Measurements from ENCODE around the gene CCL4. TPM values are rescaled to one million over a fixed set of nuclear protein-coding genes. Genes with fewer than 3 reads are reported as not detected.
"Not testable (repeated sequence)": the region's sequence is repeated elsewhere in the genome, so short reads cannot be mapped to it uniquely, and the experiment has no call there.

CCL4 gene
- polyA plus RNA-seq, 10 donors: 0.48 to 16.8 (median 3.3) TPM

DNA sequence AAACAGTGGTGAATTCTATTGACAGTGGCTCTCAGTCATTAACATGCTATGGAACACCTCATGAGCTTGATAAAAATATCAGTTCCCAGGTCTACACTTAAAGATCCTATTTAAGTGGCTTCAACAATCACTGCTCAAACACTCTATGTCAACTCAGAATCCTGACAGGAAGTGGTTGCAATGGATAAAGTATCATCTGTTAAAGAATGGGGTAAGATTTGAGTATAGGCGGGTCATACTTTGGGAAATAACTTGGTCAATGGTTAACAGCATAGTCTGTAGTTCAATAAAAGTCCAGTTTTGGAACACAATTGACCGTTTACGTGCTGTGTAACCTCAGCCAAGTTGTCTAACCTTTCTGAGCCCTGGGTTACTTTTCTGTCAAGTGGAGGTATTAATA is 16.2 kb upstream of the CCL4 start:
- not testable (repeated sequence) for DNase-seq

DNA sequence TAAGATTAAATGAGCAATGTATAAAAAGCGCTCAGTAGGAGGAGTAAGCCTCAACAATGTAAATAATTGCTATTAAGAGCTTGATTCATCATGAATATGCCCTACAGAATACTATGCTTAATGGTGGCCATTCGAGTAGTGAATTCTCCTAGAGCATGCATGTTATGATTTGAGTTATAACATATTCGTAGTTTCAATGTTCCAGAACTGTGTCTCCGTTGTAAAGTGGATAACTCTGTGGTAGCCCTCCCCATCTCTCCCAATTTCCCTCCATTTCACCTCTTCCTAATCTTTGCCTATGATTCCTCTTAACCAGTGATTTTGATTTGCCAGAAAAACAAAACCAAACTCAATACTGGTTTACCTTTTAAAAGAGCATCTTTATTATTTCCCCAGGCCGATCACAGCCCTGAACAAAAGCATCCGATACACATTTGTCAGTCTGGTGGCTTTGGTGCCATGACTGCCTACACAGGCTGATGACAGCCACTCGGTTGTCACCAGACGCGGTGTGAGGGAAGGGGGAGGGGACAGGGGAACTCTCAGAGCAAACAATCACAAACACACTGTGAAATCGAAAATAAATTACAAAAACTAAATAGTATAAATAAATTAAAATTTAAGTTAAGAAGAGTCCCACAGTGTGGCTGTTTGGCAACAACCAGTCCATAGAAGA is 15.6 kb upstream of the CCL4 start:
- not testable (repeated sequence) for DNase-seq

DNA sequence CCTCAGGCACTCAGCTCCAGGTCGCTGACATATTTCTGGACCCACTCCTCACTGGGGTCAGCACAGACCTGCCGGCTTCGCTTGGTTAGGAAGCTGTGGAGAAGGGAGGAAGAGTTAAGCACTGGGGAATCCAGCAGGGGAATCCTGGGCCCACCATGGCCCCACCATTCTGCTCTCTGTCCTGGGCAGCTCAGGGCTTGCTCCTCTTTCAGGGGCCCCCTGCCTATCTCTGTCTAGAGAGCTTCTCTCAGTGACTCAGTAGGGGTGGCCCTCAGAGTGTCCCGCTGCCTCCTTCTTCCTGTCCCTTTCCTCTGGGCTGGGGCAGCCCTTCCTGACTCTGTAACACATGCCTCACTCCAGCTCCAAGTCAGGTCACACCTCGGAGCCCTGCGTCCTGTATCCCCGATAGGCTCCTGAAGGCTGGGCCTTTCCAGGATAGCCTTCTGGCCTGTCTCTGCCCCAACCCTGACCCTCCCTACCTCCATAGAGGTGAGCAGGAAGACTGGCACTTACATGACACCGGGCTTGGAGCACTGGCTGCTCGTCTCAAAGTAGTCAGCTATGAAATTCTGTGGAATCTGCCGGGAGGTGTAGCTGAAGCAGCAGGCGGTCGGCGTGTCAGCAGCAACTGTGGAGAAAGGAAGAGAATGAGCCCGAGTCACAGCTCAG is 14.8 kb upstream of the CCL4 start:
- no peak for DNase-seq

DNA sequence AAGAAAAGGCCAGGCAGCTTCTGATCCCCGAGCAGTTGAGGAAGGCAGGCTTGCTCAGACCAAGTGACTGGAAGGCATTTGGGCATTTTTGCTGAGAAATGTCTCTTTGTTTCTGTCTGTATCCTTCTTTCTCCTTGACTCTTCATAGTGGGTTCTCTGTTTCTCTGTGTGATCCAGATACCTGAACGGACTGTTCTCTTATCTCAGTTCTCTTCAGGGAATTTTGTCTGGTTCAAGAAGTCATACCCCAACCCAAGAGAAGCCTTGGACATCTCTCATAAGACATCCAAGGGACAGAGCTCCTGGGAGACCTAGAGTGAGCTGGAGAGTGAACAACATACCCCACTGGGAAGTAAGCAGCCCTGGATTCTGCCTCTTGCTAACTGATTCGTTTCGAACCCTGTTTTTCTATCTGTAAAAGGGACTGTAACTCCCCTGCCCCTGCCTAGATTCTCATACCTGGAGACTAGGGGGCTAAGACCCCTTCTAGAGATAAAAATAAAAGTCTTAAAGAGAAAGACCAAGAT is 14.2 kb upstream of the CCL4 start:
- DNase-seq: no peak

DNA sequence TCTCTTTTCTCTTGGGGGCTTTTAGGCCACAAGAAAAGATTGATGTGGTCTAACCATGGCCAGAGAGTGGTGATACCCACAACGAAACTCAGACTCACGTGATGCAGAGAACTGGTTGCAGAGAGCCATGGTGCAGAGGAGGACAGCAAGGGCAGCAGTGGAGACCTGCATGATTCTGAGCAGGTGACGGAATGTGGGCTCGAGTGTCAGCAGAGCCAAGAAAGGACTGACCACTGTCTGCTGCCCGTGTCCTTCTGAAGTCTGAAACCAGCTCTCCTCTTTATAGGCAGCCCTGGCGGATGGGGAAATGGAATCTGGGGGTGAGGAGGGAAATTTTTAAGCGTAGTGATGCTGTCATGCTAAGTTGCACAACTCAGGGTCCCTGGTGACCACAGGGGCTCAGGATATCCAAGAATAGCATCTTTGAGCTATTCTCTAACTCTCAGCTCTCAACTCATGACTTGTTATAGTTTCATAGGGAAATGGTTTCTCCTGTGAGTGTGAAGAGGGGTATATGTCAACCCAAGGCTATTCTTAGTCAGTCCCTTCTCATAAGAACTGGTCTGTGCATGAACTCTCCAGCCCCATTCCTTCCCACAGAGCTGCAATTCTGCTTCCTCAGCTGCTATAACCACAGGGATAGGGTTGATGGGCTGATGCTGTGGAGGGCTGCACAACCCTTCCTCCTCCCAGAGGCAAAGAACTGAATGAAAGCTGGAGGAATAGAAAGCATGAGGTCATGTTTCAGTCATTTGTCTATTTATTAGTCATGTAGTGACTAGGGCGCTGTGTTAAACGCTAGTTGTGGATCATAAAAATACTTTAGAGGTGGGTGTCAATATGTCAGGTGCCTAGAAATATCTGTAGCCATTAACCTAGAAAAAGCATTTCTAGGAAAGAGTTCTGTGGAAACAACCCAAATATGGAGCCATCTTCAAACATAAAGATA is 13.5 kb upstream of the CCL4 start, which contains the start of gene CCL3:
CCL3 (minus strand) TSS at position 256 of the 949 bp plus-strand sequence; CDS start at position 171, 85 bp downstream.
- peak in 2 of 3 donors; percentile 27 to 50 for DNase-seq

DNA sequence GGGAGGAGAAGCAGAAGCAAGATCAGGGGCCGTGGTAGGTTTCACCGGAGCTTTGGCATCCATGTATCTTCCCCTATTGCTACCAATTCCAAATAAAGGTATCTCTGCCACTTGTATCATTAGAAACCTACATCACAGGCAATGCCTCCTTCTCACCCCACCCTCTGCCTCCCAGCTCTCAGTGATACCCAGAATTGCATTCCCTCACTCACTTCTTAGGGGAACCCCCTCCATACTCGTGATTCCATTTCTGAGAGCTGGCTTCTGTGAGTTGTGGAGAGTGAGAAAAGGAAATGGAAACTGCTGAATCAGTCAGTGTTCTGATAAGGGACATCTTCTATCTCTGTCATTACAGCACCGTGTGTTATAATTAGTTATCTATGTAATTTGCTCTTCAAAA is 11.4 kb upstream of the CCL4 start:
- no peak for DNase-seq

DNA sequence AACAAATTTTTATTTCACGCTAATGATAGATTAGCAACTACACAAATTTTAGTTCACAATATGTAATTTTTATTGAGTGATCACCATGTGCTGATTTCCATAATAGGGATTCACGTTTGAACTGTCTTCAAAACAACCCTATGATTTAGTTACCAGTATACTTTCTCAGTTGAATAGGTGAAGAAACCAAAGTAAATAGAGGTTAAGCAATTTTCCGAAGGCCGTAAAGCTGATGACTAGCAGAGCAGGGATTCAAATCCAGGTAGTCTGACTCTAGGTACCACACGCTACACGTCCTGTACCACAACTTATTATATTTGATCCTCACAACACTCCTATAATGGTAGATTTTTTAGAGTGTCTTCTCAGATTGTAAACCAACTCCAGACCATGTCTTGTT is 10.9 kb upstream of the CCL4 start:
- DNase-seq: not testable (repeated sequence)

DNA sequence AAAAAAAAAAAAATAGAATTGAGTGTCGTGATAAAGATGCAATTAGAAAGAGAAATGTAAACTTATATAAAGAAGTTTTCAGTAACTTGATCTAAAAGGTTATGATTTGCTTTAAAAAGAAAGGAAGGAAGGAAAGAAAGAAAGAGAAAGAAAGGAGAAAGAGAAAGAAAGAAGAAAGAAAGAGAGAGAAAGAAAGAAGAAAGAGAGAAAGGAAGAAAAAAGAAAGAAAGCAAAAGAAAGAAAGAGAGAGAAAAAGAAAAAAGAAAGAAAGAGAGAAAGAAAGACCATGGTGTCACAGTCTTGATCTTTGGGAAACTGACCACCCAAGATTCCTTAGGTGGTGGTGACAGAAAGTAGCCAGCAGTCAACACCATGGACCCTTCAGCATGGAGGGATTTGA is 9.4 kb upstream of the CCL4 start:
- no peak for DNase-seq

DNA sequence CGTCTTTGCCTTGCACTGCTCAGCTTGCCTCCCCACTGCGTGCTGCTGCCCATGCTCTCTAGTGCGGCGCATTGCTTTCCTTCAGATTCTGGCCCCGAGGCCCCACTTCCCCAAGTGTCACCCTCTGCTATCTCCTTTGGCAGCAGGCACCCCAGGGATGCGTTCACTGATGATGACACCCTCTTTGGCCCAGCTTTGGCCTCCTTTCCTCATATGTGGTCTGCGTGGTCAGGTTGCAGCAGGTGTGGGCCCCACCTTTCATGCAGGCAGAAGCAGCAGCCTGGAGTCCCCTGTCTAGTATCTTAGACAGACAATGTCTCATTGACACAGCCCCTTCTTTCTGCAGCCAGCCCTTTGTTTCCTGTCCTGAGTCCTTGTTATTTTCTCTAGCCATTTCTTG is 8.9 kb upstream of the CCL4 start:
- no peak for DNase-seq

DNA sequence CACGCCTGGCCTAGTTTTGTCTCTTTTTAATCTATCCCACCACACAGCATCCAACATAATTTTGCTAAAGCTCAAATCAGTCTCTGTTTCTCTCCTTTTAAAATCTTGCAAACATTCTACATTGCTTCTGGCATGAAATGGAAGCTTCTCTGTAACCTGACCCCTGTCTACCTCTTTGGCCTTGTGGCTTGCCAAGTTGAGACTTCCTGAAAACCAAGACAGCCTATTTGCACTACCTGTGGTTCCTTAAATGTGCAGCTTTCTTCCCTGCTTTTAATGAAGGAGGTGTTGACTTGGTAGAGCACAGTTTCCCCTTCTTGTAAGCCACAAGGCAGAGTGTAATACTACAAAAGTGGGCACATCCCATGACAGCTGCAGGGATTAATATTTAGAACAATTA is 7.6 kb upstream of the CCL4 start:
- DNase-seq: no peak

DNA sequence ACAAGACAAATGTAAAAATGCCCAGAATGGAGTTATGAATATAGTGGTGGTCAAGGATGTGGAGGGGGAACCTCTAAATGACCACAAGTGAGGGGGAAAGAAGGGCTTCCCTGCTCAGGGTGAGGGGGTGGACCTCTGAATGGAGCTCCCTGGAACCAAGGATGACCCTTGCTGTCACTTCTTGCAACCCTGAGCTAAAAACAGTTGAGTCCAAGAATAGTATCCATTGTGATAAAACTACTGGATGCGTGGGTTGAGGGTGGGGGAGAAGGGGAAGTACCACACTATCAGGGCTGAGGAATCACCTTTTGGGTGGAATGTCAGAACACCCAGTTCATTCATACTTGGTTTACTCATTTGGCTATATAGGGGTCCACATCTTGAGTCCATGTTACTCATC is 4.6 kb upstream of the CCL4 start:
- DNase-seq: not testable (repeated sequence)

DNA sequence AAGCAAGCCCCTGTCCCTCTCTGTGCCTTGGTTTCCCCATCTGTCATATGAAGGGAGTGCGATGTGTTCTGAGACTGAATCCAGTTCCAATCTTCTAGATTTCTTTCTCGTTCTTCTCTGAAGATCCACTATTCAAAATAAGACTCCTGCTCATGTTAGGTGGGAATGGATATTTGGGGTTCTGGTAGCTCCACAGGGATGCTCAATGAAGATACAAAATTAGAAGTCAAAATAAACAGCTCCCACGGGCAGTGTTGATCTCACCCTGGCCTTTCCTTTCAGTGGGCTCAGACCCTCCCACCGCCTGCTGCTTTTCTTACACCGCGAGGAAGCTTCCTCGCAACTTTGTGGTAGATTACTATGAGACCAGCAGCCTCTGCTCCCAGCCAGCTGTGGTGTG is 619 bp downstream of the CCL4 start:
- DNase-seq: not testable (repeated sequence)

DNA sequence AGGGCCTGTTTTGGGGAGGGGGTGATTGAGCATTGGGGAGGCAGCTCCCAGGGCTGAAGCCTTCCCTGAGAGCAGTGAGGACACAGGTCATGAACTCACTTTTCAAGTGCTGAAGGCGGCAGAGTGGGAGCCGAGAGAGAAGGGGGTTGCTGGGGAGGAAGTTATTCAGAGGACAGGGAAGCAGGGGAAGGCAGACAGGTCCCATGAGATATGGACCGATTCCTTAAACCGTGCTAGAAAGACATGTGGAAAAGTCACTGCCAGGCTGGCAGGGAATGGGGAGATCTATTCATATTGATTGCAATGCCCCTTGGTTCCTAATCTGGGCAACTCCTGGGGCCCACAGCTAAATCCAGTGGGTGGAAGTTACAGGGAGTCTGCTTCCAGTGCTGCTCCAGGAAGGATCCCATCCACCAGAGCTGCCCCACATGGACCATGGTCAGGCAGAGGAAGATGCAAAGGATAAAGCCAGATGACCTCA is 1.1 kb downstream of the CCL4 start:
- DNase-seq: no peak

DNA sequence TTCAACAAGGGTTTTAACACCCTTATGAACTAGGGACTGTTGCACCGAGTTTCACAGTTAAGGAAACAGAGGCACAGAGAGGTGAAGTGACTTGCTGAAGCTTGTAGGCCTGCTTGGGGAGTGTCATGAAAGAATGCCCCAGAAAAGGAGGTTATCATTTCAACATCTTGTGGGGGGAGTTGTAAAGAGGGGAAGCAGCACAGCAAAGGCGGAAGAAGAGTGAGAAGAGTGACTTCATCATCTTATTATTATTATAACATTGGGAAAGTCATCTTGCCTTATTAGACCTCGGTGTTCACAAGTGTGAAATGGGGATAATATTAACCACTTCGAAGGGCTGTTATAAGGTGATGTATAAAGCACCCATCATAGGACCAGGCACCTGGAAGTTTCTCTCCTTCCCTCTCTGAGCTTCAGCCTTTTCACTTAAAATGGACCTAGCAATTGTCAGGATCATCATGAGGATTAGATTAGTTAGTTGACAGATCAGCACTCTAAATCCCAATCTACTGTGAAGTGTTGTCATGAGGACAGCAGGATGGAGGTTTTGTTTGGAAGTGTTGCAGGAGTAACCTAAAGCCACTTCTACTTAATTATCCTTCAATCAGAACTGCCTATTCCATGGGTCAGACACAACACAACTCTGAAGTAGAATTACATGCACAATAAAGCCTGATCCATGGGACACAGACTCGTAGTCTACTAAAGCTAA is 2.3 kb downstream of the CCL4 start:
- DNase-seq: no peak

DNA sequence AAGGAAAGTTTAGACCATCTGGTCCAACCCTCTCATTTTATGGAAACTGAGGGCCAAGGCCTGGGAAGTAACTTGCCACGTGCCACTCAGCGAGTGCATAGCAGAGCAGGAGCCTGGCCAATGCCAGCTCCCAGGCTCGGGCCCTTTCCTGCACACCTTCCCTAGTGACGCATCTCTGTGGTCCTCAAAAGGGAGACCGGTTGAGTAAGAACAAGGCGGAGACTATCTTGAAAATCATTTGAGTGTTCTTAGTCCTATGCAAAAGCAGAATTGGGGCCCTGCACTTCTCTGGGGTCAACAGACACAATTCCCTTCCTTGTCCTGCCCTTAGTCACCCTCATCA is 2.8 kb downstream of the CCL4 start:
- DNase-seq: no peak

DNA sequence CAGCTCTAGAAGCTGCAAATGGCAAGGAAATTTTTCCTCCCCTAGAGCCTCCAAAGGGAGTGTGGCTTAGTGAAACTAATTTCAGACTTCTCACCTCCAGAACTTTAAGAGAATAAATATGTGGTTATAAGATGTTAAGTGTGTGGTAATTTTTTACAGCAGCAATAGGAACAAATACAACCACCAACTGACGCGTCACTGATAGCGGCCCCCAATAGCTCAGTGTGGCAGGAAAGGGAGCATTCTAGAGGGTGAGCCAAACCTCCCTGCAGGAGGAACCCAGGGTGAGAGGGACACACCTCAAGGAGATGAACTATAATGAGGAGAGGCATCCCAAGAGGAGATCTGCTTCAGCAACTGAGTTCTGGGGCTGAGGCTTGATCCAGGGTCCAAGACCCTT is 4.0 kb downstream of the CCL4 start:
- DNase-seq: no peak

DNA sequence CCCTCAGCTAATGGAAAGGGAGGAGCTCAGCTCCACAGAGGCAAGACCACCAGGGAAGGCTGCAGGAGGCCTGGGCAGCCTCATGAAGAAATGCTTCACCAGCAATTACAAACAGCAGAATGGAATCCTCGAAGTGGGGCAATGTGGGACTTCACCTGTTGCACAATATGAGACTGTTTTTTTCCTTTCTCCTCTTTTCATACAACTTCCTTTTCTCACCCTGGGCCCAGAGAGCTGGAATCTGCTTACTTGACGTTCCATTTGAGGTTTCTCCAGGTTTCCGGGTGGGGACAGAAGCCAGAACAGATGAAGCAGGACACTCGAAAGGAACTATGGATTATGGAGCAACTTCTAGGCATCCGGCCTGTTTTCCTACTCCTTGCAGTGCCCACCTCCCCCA is 4.6 kb downstream of the CCL4 start:
- DNase-seq: not testable (repeated sequence)

DNA sequence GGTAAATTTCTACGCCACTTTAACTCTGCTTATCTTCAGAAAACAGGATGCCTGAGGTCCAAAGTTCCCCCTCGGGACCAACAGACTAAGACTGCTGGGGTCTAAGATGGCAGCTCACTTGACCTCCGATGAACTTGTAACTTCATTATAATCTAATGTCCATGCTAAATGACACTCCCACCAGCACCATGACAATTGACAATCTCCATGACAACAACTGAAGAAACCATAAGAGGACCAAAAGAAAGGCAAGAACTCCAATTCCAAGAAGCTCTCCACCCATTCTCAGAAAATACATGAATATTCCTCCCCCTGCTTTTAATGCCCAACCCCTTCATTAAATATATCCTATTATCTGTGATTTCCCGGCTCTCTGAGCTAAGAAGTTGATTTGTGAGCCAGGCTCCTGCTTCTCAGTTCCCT is 7.5 kb downstream of the CCL4 start:
- no peak for DNase-seq

DNA sequence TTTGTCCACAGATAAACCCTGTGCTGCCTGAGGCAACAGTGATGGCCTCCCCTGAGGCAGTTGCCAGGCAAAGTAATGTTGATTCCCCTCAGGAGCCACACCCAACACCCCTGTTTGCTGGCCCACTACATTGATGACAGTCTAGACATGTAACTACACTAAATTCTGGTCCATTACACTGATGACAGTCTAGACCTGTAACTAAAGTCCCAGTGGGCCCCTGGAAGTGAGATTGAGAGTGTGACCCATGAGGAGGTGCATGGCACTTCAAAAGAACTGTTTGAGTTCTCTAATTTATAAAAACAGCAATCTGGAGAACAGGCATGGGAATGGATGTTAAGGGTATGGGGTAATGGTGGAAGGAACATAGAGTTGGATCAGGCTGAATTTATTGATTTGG is 8.9 kb downstream of the CCL4 start:
- no peak for DNase-seq

DNA sequence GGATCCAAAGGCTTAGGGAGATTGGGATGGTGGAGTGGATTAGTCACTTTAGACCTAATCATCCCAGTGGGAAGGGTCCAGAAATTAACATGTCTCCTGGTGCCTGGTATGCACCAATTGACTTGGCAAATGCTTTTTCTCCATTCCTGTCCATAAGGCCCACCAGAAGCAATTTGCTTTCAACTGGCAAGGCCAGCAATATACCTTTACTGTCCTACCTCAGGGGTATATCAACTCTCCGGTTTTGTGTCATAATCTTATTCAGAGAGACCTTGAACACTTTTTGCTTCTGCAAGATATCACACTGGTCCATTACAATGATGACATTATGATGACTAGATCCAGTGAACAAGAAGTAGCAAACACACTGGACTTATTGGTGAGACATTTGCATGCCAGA is 9.5 kb downstream of the CCL4 start:
- DNase-seq: not testable (repeated sequence)

DNA sequence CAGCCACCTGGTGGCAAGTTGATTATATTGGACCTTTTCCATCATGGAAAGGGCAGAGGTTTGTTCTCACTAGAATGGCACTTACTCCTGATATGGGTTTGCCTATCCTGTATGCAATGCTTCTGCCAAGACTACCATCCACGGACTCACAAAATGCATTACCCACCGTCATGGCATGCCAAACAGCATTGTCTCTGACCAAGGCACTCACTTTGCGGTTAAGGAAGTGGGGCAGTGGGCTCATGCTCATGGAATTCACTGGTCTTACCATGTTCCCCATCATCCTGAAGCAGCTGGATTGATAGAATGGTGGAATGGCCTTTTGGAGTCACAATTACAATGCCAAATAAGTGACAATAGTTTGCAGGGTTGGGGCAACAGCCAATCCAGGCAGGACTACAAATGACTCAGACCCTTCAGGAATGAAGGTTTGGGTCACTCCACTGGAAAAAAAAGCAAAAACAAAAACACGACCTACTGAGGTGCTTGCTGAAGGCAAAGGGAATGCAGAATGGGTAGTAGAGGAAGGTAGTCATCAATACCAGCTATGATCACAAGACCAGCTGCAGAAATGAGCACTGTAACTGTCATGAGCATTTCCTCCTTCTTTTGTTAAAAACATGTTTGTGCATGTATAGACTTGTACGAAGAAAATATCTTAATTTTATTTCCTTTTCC is 11.5 kb downstream of the CCL4 start:
- not testable (repeated sequence) for DNase-seq

All from muscle of back (tissue), 11 donors.